ENCODE data around the gene CASZ1.

DNA sequence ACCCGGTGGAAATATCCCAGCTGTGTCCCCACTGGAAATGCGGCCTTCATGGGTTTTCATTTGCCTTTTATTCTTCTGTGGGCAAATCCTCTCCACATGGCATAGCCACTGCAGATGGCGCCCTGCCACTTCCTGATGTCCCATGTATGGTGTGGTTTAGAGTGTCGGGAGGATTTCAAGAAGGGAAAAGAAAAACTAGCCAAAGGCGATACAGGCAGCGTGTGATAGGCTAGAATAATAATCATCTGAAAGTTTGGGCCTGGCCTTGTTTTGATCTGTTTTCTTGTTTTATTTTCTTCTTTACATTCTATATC lies 198.1 kb downstream of the CASZ1 start:
- TF ChIP-seq EP300 (IDR thresholded peaks at IDR 0.05; ENCODE audit: low read depth) (no peak), POLR2AphosphoS5 (IDR thresholded peaks at IDR 0.05) (no peak)
